GM12878 (cell line): ENCODE measurements around the gene DNAJB4. TPM values are rescaled to one million over a fixed set of nuclear protein-coding genes. Genes with fewer than 3 reads are reported as not detected.
A peak's percentile ranks its signal among the peaks of the same experiment; 100 is the strongest.

Source experiments
- ATAC-seq: fragments of 200-7000 bp; cut with Tn5 transposase; 3 replicates; pipeline ENCODE4 v1.9.1; 2020; ENCODE audit warnings: mild to moderate bottlenecking, moderate library complexity
- BruUV-seq: library from RNA; stranded (reverse); fragments of 400-500 nt; replicated peaks from 2 replicates; lab custom pipeline; 2021; lab: Mats Ljungman, UMichigan
- CTCF ChIA-PET: fragments of 300-600 bp; sonication (Branson Sonifier 250); formaldehyde crosslinking; extraction: SDS; loops from one replicate; lab custom pipeline; 2021; ENCODE audit warnings: inconsistent platforms; lab: Yijun Ruan, JAX
- POLR2A ChIA-PET: fragments of 350-600 bp; formaldehyde crosslinking; extraction: SDS; loops from one replicate; lab custom pipeline; 2021; ENCODE audit warnings: inconsistent platforms; lab: Charles Lee
- RAD21 ChIA-PET: fragments of 300-600 bp; sonication (Branson Sonifier 250); formaldehyde crosslinking; loops from one replicate; lab custom pipeline; 2023; ENCODE audit warnings: antibody characterized with exemption; ENCODE audit not compliant: unreplicated experiment; lab: Charles Lee
- SMC1A ChIA-PET: fragments of 300-600 bp; sonication (Branson Sonifier 250); formaldehyde crosslinking; loops from one replicate; lab custom pipeline; 2023; ENCODE audit not compliant: unreplicated experiment, uncharacterized antibody; lab: Charles Lee
- DNase-seq: peaks from one replicate; pipeline ENCODE4 v3.0.0-alpha.2; 2011; ENCODE audit warnings: low read depth, low spot score
- FAIRE-seq: peaks from 3 replicates; lab custom pipeline; 2011; peaks lifted over from hg19 to GRCh38; lab: Jason Lieb, UNC
- H2AFZ ChIP-seq: 2 replicates; pipeline ENCODE4 v1.6.0; 2011; ENCODE audit warnings: low read depth, low read length, control low read depth; ENCODE audit not compliant: control insufficient read depth
- H3K27ac ChIP-seq: 2 replicates; pipeline ENCODE4 v1.5.1; 2011; ENCODE audit warnings: control low read depth; ENCODE audit not compliant: control insufficient read depth, insufficient read depth
- H3K27me3 ChIP-seq, 2 experiments: replicated peaks in 1 of 2; 2 replicates each; pipeline versions ENCODE4 v1.6.0 to v1.6.1; 2011; ENCODE audit warnings: low read length in 1 of 2; ENCODE audit not compliant: control insufficient read depth in 2 of 2, insufficient read depth in 2 of 2
- H3K36me3 ChIP-seq, 2 experiments: 2 replicates each; pipeline ENCODE4 v1.5.1; 2011; ENCODE audit warnings: low read length in 1 of 2; ENCODE audit not compliant: control insufficient read depth in 2 of 2, insufficient read depth in 2 of 2
- H3K4me1 ChIP-seq: 2 replicates; pipeline ENCODE4 v1.6.1; 2011; ENCODE audit warnings: mild to moderate bottlenecking, low read length, moderate library complexity, mixed read lengths; ENCODE audit not compliant: control insufficient read depth, insufficient read depth
- H3K4me2 ChIP-seq: 2 replicates; pipeline ENCODE4 v1.6.0; 2011; ENCODE audit warnings: control low read depth; ENCODE audit not compliant: control insufficient read depth, insufficient read depth
- H3K4me3 ChIP-seq: fragments of 200-600 bp; sonication (generic); 2 replicates; pipeline ENCODE4 v1.5.1; 2016
- H3K79me2 ChIP-seq: 2 replicates; pipeline ENCODE4 v1.6.0; 2011; ENCODE audit warnings: low read length; ENCODE audit not compliant: control insufficient read depth, insufficient read depth
- H3K9ac ChIP-seq: 2 replicates; pipeline ENCODE4 v1.8.0; 2011; ENCODE audit warnings: low read length, control low read depth, mixed read lengths; ENCODE audit not compliant: control insufficient read depth, insufficient read depth
- H3K9me3 ChIP-seq: replicated peaks from 3 replicates; pipeline ENCODE4 v1.5.1; 2011; ENCODE audit warnings: mild to moderate bottlenecking, low read length; ENCODE audit not compliant: control insufficient read depth, insufficient read depth
- H4K20me1 ChIP-seq: 2 replicates; pipeline ENCODE4 v1.6.0; 2011; ENCODE audit not compliant: control insufficient read depth, insufficient read depth
- BCL3 ChIP-seq: IDR thresholded peaks from 2 replicates; pipeline ENCODE4 v1.6.1; 2011; ENCODE audit warnings: borderline replicate concordance, low read depth, mild to moderate bottlenecking, moderate library complexity, low read length; ENCODE audit not compliant: insufficient read depth, poor library complexity, severe bottlenecking
- EP300 ChIP-seq, 2 experiments: fragments of 150-350 bp in 1 of 2; IDR thresholded peaks; 2 replicates each; pipeline ENCODE4 v1.6.1; 2011 to 2012; ENCODE audit warnings: low read depth in 2 of 2, low read length in 2 of 2, borderline replicate concordance in 1 of 2, improper control_type of control experiment in 1 of 2, inconsistent platforms in 1 of 2; ENCODE audit not compliant: control insufficient read depth in 1 of 2
- HDAC2 ChIP-seq: fragments of 200-600 bp; sonication (generic); IDR thresholded peaks from 2 replicates; pipeline ENCODE4 v1.6.1; 2017
- JUNB ChIP-seq: IDR thresholded peaks from 2 replicates; pipeline ENCODE4 v1.6.1; 2016; ENCODE audit warnings: antibody characterized with exemption, mild to moderate bottlenecking
- LARP7 ChIP-seq: fragments of 450-650 bp; IDR thresholded peaks from 2 replicates; pipeline ENCODE4 v1.6.1; 2017; ENCODE audit warnings: mild to moderate bottlenecking
- POLR2A ChIP-seq: IDR thresholded peaks from 2 replicates; pipeline ENCODE4 v1.6.1; 2011; ENCODE audit warnings: low read depth, mild to moderate bottlenecking, low read length
- RUNX3 ChIP-seq: IDR thresholded peaks from 2 replicates; pipeline ENCODE4 v1.6.1; 2012; ENCODE audit warnings: low read length, inconsistent platforms
- SPI1 ChIP-seq: IDR thresholded peaks from 2 replicates; pipeline ENCODE4 v1.6.1; 2011; ENCODE audit warnings: low read depth, mild to moderate bottlenecking, low read length, moderate library complexity, borderline replicate concordance; ENCODE audit not compliant: insufficient read depth
- TAF1 ChIP-seq: IDR thresholded peaks from 2 replicates; pipeline ENCODE4 v1.6.1; 2011; ENCODE audit warnings: mild to moderate bottlenecking, low read depth, low read length, borderline replicate concordance
- ZZZ3 ChIP-seq: IDR thresholded peaks from 2 replicates; pipeline ENCODE4 v1.6.1; 2011; ENCODE audit warnings: low read depth; ENCODE audit not compliant: control insufficient read depth, insufficient read length
- WGBS: methylation state at CpG from one replicate; pipeline ENCODE4 v1.1.6; 2016; ENCODE audit warnings: low lambda C conversion rate; ENCODE audit not compliant: insufficient replicate concordance, insufficient coverage; ENCODE audit errors: missing lambda C conversion rate; 5-methylcytosine and 5-hydroxymethylcytosine counted together
- in situ Hi-C: fragments of 300-500 bp; cut with MboI; formaldehyde crosslinking; loops from 9 replicates; pipeline ENCODE4 v1.14.3; 2018; ENCODE audit warnings: mixed read lengths
- intact Hi-C: fragments of 100-400 bp; cut with micrococcal nuclease; formaldehyde crosslinking; loops from one replicate; pipeline ENCODE4 v1.14.2; 2022; ENCODE audit not compliant: unreplicated experiment
- polyA plus RNA-seq, 11 experiments: library from polyadenylated mRNA; depleted of rRNA in 4 of 11; unstranded in 6 of 11; stranded (reverse) in 5 of 11; fragments of >200 nt; fragmentation: Nextera tagmentation in 4 of 11; fragmentation: Illumina TruSeq in 1 of 11; extraction: Ambion mirVana in 4 of 11; extraction: Trizol in 1 of 11; gene quantifications; 1 replicate in 1 of 11; 2 replicates in 10 of 11; pipeline versions ENCODE4 v1.2.1 to v1.2.3, GENCODE V29; 2011 to 2016; ENCODE audit warnings: inconsistent platforms in 2 of 11, missing spikeins in 2 of 11, low read depth in 1 of 11
- total RNA-seq, 4 experiments: library from RNA; depleted of rRNA in 3 of 4; stranded (reverse); fragments of >200 nt in 3 of 4; fragmentation: Illumina TruSeq in 1 of 4; extraction: Trizol in 1 of 4; gene quantifications; 2 replicates each; pipeline versions ENCODE4 v1.2.1 to v1.2.3, GENCODE V29; 2013 to 2021
- TF ChIP-seq, protein P1 (sequence below): fragments of 450-650 bp; IDR thresholded peaks from 2 replicates; pipeline ENCODE4 v1.6.1; 2014; ENCODE audit warnings: mild to moderate bottlenecking

The DNAJB4 gene
- total and polyA plus RNA-seq, 10 of the 15 experiments (the other 5 are each of a cell fraction or from before 2014, with no cell fraction given), result 3.8 to 10.5 (median 6.6) TPM

DNA sequence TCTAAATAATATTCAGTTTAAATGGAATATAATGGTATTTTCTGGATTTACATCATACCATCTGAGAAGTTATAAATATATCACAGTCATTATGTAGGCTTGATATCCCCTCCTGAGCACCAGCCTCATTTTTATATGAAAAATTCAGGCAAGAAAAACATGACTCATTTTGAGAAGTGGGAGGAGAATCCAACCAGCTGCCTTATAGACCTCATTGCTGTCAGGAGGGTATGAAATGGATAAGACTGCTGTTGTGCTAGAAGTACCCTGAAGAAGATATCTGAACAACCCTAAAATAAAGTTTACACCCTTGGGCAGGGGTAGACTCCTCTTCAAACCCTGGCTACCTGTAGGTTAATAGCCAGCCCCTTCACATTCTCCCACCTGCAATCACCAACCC is 49.8 kb downstream of the DNAJB4 start:
- CTCF ChIA-PET, result interaction anchor here (1.0 kb wide), 1 partner anchor 60 kb away, joined by 6 read pairs; no protein-coding TSS in a partner anchor
- BruUV-seq, result no TSS peak
- SMC1A ChIA-PET, result interaction anchor here (1.3 kb wide), 1 partner anchor 17 kb away, joined by 3 read pairs; no protein-coding TSS in a partner anchor
- no peak overlapping the region for H3K4me2 ChIP-seq
- no peak overlapping the region for H3K9ac ChIP-seq
- TF ChIP-seq JUNB (0 out of 2 replicates have a peak, but pooled peaks have one; percentile 8), LARP7 (no peak)
- H3K27me3 ChIP-seq, result no peaks in the 10 kb centered on the region; a peak in 1 of 4 replicates
- no peak for DNase-seq
- H3K4me3 ChIP-seq, result no peak overlapping the region
- no peak for ATAC-seq
- intact Hi-C loops, result no loop called here
- H4K20me1 ChIP-seq, result no peaks in the 10 kb centered on the region
- RAD21 ChIA-PET, result no interaction called here
- H2AFZ ChIP-seq, result peak overlapping the region; percentile 39
- H3K4me1 ChIP-seq, result no peaks in the 10 kb centered on the region
- H3K79me2 ChIP-seq, result no peaks in the 10 kb centered on the region
- H3K9me3 ChIP-seq, result no peaks in the 10 kb centered on the region; the same call in 2 of the 3 replicates
- POLR2A ChIA-PET, result interaction anchor here (0.8 kb wide), 1 partner anchor 12 kb away, joined by 3 read pairs; no protein-coding TSS in a partner anchor
- in situ Hi-C loops, result no loop called here
- FAIRE-seq, result no peak
- no peaks in the 10 kb centered on the region for H3K36me3 ChIP-seq
- H3K27ac ChIP-seq, result no peak overlapping the region

DNA sequence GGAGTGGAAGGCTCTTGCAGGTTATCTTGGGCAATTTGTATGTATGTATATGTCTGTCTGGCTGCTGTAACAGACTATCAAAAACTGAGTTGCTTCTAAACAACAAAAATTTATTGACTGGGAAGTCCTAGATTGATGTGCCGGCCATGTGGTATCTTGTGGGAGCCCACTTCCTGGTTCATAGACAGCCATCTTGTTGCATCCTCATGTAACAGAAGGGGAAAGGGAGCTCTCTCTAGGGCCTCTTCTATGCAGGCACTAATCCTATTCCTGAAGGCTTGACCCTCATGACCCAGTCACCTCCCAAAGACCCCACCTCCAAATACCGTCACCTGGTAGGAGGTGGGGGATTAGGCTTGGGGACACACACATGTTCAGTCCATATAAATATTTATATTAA is 50.2 kb downstream of the DNAJB4 start:
- H3K4me1 ChIP-seq, result no peaks in the 10 kb centered on the region
- in situ Hi-C loops (no loop called here), intact Hi-C loops (loop anchor here (5.0 kb wide), 1 partner anchor 33 kb away; no protein-coding TSS in a partner anchor)
- ChIA-PET POLR2A (interaction anchor here (0.8 kb wide), 1 partner anchor 13 kb away, joined by 3 read pairs; no protein-coding TSS in a partner anchor), RAD21 (no interaction called here), CTCF (interaction anchor here (1.0 kb wide), 1 partner anchor 59 kb away, joined by 6 read pairs; no protein-coding TSS in a partner anchor), SMC1A (interaction anchor here (1.3 kb wide), 1 partner anchor 17 kb away, joined by 3 read pairs; no protein-coding TSS in a partner anchor)
- H3K4me3 ChIP-seq, result no peak overlapping the region
- FAIRE-seq, result no peak
- no TSS peak for BruUV-seq
- H3K4me2 ChIP-seq, result no peak overlapping the region
- 32% methylated on average over 2 of the region's 2 CpGs for WGBS
- no peak overlapping the region for H3K9ac ChIP-seq
- no peaks in the 10 kb centered on the region for H4K20me1 ChIP-seq
- H3K27me3 ChIP-seq, result no peaks in the 10 kb centered on the region; a peak in 1 of 4 replicates
- H3K27ac ChIP-seq, result no peak overlapping the region
- no peak for DNase-seq
- no peaks in the 10 kb centered on the region for H3K79me2 ChIP-seq
- H3K9me3 ChIP-seq, result no peaks in the 10 kb centered on the region; the same call in 2 of the 3 replicates
- no peaks in the 10 kb centered on the region for H3K36me3 ChIP-seq
- peak overlapping the region; percentile 39 for H2AFZ ChIP-seq
- no peak for ATAC-seq
- TF ChIP-seq ZZZ3 (no peak), SPI1 (no peak), BCL3 (no peak), HDAC2 (no peak), EP300 (IDR thresholded peaks at IDR 0.05; ENCODE audit: borderline replicate concordance in 1 of 2, control insufficient read depth in 1 of 2, low read depth in 2 of 2, low read length in 2 of 2) (no peak), TAF1 (no peak), POLR2A (no peak), RUNX3 (no peak)
- TF ChIP-seq, protein P1, sequence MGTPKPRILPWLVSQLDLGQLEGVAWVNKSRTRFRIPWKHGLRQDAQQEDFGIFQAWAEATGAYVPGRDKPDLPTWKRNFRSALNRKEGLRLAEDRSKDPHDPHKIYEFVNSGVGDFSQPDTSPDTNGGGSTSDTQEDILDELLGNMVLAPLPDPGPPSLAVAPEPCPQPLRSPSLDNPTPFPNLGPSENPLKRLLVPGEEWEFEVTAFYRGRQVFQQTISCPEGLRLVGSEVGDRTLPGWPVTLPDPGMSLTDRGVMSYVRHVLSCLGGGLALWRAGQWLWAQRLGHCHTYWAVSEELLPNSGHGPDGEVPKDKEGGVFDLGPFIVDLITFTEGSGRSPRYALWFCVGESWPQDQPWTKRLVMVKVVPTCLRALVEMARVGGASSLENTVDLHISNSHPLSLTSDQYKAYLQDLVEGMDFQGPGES, result no peak
